ENCODE measurements around the gene POLR2J. TPM values are rescaled to one million over a fixed set of nuclear protein-coding genes. Genes with fewer than 3 reads are reported as not detected.
"Not testable (repeated sequence)": the region's sequence is repeated elsewhere in the genome, so short reads cannot be mapped to it uniquely, and the experiment has no call there.

Gene POLR2J
- polyA plus RNA-seq, 1 donor from 2014 or later, result 42.6 TPM

DNA sequence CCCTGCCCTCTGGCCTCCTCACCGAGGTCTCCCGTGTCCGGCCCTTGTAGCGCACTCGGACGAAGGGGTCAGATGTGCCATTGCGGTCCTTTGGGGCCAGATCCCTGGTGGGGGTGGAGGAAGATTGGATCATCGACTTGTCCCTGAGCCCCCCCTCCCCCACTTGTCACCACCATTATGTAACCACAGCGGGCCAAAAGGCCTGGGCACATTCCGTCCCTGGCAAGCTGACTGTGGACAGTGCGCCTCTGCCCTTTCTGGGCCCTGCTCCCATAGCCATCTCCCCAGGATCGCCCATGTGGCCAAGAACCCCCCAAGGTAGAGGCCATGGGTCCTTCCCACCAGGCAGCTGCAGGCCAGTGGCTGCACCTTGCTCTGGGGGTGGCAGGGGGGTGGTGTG is 24.4 kb upstream of the POLR2J start:
- H3K79me2 ChIP-seq (replicated peaks; ENCODE audit: insufficient read depth, low read length); H3K27me3 ChIP-seq (ENCODE audit: insufficient read depth, low read depth, low read length); H3K9me3 ChIP-seq (ENCODE audit: low read length): not testable (repeated sequence)

DNA sequence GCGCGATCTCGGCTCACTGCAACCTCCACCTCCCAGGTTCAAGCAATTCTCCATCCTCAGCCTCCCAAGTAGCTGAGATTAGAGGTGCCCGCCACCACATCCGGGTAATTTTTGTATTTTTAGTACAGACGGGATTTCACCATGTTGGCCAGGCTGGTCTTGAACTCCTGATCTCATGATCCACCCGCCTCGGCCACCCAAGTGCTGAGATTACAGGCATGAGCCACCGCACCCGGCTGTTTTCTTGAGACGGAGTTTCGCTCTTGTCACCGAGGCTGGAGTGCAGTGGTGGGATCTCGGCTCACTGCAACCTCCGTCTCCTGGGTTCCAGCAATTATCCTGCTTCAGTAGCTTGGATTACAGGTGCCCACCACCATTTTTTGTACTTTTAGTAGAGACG is 19.6 kb upstream of the POLR2J start:
- H3K9ac ChIP-seq (ENCODE audit: low read length); H3K27me3 ChIP-seq (ENCODE audit: insufficient read depth, low read depth, low read length); H3K4me2 ChIP-seq (ENCODE audit: low read length); H3K79me2 ChIP-seq (replicated peaks; ENCODE audit: insufficient read depth, low read length); H4K20me1 ChIP-seq (ENCODE audit: insufficient read depth); H3K27ac ChIP-seq (ENCODE audit: low read length); H3K4me3 ChIP-seq (ENCODE audit: low read length); H3K9me2 ChIP-seq (ENCODE audit: insufficient read depth, low read length); H2AFZ ChIP-seq (ENCODE audit: low read depth, low read length); H3K36me3 ChIP-seq (ENCODE audit: insufficient read depth, low read length); H3K9me3 ChIP-seq (ENCODE audit: low read length); H3F3A ChIP-seq (ENCODE audit: insufficient read depth, low read length, poor library complexity, severe bottlenecking): not testable (repeated sequence)

More for the DNA sequence above, 24.4 kb upstream of the POLR2J start:
- H4K20me1 ChIP-seq (ENCODE audit: insufficient read depth); H3K4me3 ChIP-seq (ENCODE audit: low read length); H3K9ac ChIP-seq (ENCODE audit: low read length); H3K9me2 ChIP-seq (ENCODE audit: insufficient read depth, low read length); H2AFZ ChIP-seq (ENCODE audit: low read depth, low read length); H3K36me3 ChIP-seq (ENCODE audit: insufficient read depth, low read length); H3F3A ChIP-seq (ENCODE audit: insufficient read depth, low read length, poor library complexity, severe bottlenecking); H3K27ac ChIP-seq (ENCODE audit: low read length); H3K4me2 ChIP-seq (ENCODE audit: low read length): not testable (repeated sequence)

DNA sequence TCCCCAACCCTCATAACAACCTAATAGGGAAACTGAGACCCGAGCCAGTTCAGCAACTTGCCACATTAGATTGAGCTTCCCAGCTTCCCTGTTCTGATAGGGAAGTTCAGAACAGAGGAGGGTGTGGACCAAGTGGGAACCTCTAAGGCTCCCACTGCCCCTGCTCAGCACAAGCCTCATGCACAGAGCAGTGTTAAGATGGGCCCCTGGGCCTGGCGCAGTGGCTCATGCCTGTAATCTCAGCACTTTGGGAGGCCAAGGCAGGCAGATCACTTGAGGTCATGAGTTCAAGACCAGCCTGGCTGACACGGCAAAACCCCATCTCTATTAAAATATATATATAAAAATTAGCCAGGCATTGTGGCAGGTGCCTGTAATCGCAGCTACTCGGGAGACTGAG is 18.6 kb upstream of the POLR2J start:
- not testable (repeated sequence) for H3K36me3 ChIP-seq (ENCODE audit: insufficient read depth, low read length); H3F3A ChIP-seq (ENCODE audit: insufficient read depth, low read length, poor library complexity, severe bottlenecking); H3K79me2 ChIP-seq (replicated peaks; ENCODE audit: insufficient read depth, low read length)

DNA sequence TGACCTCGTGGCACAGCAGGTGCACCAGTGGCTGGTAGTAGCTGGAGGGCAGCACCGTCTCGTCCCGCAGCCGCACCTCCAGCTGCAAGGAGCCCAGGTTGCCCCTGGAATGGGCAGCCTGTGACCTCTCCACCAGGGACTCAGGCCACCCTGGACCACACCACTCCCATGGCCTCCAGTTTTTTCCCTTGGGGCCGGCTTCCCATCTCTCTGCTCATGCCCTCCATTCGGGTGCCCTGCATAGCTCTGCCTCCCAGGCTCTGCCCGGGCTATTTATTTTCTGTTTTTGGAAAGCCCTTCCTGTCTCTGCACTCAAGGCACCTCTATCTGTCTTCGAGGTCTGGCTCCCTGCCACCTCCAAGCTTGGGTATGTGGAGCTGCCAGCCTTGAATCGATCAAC is 18.1 kb upstream of the POLR2J start:
- not testable (repeated sequence) for H3K4me2 ChIP-seq (ENCODE audit: low read length); H3K79me2 ChIP-seq (replicated peaks; ENCODE audit: insufficient read depth, low read length); H3K4me3 ChIP-seq (ENCODE audit: low read length); H3K27me3 ChIP-seq (ENCODE audit: insufficient read depth, low read depth, low read length); H3F3A ChIP-seq (ENCODE audit: insufficient read depth, low read length, poor library complexity, severe bottlenecking); H3K27ac ChIP-seq (ENCODE audit: low read length); H3K9me2 ChIP-seq (ENCODE audit: insufficient read depth, low read length); H2AFZ ChIP-seq (ENCODE audit: low read depth, low read length); H3K9ac ChIP-seq (ENCODE audit: low read length); H3K36me3 ChIP-seq (ENCODE audit: insufficient read depth, low read length); H3K9me3 ChIP-seq (ENCODE audit: low read length); H4K20me1 ChIP-seq (ENCODE audit: insufficient read depth)

More for the DNA sequence above, 18.6 kb upstream of the POLR2J start:
- not testable (repeated sequence) for H3K9ac ChIP-seq (ENCODE audit: low read length); H3K27ac ChIP-seq (ENCODE audit: low read length); H2AFZ ChIP-seq (ENCODE audit: low read depth, low read length); H3K4me2 ChIP-seq (ENCODE audit: low read length); H3K9me2 ChIP-seq (ENCODE audit: insufficient read depth, low read length); H4K20me1 ChIP-seq (ENCODE audit: insufficient read depth); H3K9me3 ChIP-seq (ENCODE audit: low read length); H3K4me3 ChIP-seq (ENCODE audit: low read length); H3K27me3 ChIP-seq (ENCODE audit: insufficient read depth, low read depth, low read length)

DNA sequence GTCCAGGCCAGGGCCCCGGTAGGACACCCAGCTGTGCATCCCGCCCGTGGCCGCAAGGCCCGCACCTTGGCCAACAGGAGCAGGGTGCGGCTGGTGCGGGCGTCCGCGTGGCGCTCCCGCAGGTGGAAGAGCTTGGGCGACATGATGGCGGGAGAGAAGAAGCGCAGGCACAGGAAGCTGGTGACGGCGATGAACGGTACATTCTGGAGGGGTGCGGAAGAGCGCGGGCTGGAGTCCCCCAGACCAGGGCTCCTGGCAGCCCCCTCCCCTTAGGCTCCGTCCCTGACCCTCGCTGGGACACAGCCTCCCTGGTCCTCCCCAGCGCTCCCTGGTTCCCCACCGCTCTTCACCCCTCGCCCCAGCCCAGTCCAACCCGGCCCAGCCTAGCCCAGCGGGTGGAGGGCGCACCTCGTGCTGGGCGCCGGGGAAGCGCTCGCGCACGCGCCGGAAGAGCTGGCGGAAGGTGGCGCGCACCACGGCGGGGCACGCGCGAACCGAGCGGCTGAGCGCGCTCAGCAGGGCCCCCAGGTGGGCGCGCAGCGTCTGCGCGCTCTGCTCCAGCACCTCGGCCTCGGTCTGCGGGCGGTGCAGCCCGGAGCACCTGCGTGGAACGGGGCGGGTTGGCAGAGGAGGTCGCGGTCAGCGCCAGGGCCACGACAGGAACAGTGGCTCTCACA is 15.9 kb upstream of the POLR2J start:
- H3K27me3 ChIP-seq (ENCODE audit: insufficient read depth, low read depth, low read length); H2AFZ ChIP-seq (ENCODE audit: low read depth, low read length); H3K36me3 ChIP-seq (ENCODE audit: insufficient read depth, low read length); H3K9ac ChIP-seq (ENCODE audit: low read length); H3F3A ChIP-seq (ENCODE audit: insufficient read depth, low read length, poor library complexity, severe bottlenecking); H3K79me2 ChIP-seq (replicated peaks; ENCODE audit: insufficient read depth, low read length); H3K4me3 ChIP-seq (ENCODE audit: low read length); H4K20me1 ChIP-seq (ENCODE audit: insufficient read depth); H3K9me2 ChIP-seq (ENCODE audit: insufficient read depth, low read length); H3K9me3 ChIP-seq (ENCODE audit: low read length); H3K27ac ChIP-seq (ENCODE audit: low read length); H3K4me2 ChIP-seq (ENCODE audit: low read length): not testable (repeated sequence)

DNA sequence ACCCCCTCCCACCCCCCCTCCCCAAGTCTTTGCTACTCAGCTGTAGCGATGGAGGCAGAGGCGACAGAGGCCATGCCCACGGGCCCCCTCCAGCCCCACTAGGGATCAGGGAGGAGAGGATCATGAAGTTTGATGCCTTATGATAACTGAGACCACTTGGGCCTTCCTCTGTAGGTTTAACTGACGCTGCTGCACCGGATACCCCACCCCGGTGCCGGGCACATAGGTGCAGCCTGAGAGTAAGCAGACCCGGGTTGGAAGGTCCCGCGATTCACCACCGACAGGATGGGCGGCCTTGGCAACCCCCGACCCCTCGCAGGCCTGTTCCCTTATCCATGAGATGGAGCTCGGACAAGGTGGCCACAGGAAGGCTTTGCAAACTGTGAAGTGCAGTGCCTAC is 15.3 kb upstream of the POLR2J start:
- not testable (repeated sequence) for H3K27me3 ChIP-seq (ENCODE audit: insufficient read depth, low read depth, low read length); H3K9me2 ChIP-seq (ENCODE audit: insufficient read depth, low read length); H3K4me2 ChIP-seq (ENCODE audit: low read length); H3K4me3 ChIP-seq (ENCODE audit: low read length); H3K9ac ChIP-seq (ENCODE audit: low read length); H3K36me3 ChIP-seq (ENCODE audit: insufficient read depth, low read length); H3K27ac ChIP-seq (ENCODE audit: low read length); H3K79me2 ChIP-seq (replicated peaks; ENCODE audit: insufficient read depth, low read length); H3F3A ChIP-seq (ENCODE audit: insufficient read depth, low read length, poor library complexity, severe bottlenecking); H2AFZ ChIP-seq (ENCODE audit: low read depth, low read length); H3K9me3 ChIP-seq (ENCODE audit: low read length); H4K20me1 ChIP-seq (ENCODE audit: insufficient read depth)

DNA sequence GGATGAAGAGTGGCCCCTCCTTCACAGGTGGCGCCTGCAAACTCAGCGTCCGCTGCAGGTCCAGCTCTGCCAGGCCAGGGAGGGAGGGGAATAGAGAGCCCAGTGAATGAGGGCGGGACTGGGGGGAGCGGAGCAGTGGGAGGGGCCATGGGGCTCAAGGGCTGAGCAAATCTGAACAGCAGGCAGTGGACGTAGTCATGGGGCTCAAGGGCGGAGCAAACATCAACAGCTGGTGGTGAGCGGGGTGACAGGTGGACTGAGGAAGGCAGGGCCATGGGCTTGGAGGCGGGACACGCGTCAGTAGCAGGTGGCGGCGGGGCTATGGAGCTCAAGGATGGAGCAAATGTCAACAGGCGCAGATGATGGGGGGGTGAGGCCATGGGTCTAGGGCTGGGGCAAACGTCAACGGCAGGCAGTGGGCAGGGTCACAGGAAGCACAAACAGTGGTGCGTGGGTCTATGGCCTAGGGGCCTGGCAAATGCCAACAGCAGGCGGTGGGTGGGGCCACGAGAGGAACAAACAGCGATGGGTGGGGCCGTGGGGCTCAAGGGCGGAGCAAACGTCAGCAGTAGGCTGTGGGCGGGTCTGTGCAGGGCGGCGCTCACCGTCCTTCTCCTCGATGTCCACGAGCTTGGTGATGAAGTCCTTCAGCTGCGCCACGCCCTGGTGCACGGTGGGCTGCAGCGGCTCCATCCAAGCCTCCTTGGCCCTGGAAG is 14.7 kb upstream of the POLR2J start:
- not testable (repeated sequence) for H2AFZ ChIP-seq (ENCODE audit: low read depth, low read length); H3K4me3 ChIP-seq (ENCODE audit: low read length); H3K4me2 ChIP-seq (ENCODE audit: low read length); H3K36me3 ChIP-seq (ENCODE audit: insufficient read depth, low read length); H3F3A ChIP-seq (ENCODE audit: insufficient read depth, low read length, poor library complexity, severe bottlenecking); H3K79me2 ChIP-seq (replicated peaks; ENCODE audit: insufficient read depth, low read length); H3K9me2 ChIP-seq (ENCODE audit: insufficient read depth, low read length); H4K20me1 ChIP-seq (ENCODE audit: insufficient read depth); H3K27me3 ChIP-seq (ENCODE audit: insufficient read depth, low read depth, low read length); H3K27ac ChIP-seq (ENCODE audit: low read length); H3K9me3 ChIP-seq (ENCODE audit: low read length); H3K9ac ChIP-seq (ENCODE audit: low read length)

DNA sequence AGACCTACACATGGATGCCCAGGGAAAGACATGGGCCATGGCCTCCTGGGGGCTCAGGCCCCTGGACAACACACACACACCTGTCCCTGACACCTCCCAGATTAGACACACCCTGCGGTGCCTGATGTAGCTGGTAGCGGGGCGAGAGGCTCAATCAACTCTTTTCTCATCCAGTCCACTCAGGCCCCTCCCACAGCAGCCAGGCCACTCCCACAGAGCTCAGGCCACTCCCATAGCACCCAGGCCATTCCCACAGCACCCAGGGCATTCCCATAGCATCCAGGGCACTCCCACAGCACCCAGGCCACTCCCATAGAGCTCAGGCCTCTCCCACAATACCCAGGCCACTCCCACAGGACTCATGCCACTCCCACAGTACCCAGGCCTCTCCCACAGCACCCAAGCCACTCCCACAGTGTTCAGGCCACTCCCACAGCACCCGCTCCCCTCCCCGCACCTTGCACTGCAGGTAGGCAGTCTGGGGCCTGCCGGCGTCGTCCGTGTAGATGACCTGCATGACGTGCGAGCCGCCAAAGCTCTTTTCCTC is 11.9 kb upstream of the POLR2J start:
- H3F3A ChIP-seq (ENCODE audit: insufficient read depth, low read length, poor library complexity, severe bottlenecking); H3K27me3 ChIP-seq (ENCODE audit: insufficient read depth, low read depth, low read length); H3K79me2 ChIP-seq (replicated peaks; ENCODE audit: insufficient read depth, low read length); H3K27ac ChIP-seq (ENCODE audit: low read length); H3K9ac ChIP-seq (ENCODE audit: low read length); H3K9me3 ChIP-seq (ENCODE audit: low read length); H3K36me3 ChIP-seq (ENCODE audit: insufficient read depth, low read length); H4K20me1 ChIP-seq (ENCODE audit: insufficient read depth); H3K4me3 ChIP-seq (ENCODE audit: low read length); H2AFZ ChIP-seq (ENCODE audit: low read depth, low read length); H3K4me2 ChIP-seq (ENCODE audit: low read length); H3K9me2 ChIP-seq (ENCODE audit: insufficient read depth, low read length): not testable (repeated sequence)
